Measurements from ENCODE around the gene AMER2.

The AMER2 gene

GRCh38 chr13:25210842-25211569 lies 38.9 kb upstream of the AMER2 start:
- no peak for TF ChIP-seq CTCF (conservative IDR thresholded peaks at IDR 0.05)
- no peak for TF ChIP-seq ZFX (IDR thresholded peaks at IDR 0.05)

DNA sequence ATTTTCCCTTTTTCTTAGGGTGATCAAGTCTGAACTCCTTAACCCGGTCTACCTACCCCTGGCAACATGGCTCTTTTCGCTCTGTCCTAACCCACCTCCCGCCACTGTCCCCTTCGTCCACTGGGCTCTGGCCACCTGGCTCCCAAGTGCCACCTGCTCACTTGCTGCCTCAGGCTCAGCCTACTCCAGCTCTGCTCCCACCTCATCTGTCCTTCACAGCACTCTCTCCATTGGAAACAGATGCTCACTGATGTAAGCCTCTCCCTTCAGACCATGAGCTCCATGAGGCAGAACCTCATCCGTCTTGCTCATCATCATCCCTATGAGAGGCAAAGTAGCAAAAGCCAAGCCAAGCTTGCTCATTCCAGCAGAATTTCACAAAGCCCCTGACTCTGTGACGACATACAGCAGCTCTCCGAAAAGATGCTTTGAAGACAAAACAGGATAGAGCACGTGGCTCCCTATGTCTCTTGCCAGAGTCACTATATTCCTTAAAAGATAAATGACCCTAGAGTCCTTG lies 35.3 kb upstream of the AMER2 start:
- no peak overlapping the region for H3K27ac ChIP-seq
- TF ChIP-seq ZFX (IDR thresholded peaks at IDR 0.05), result no peak
- TF ChIP-seq CTCF (conservative IDR thresholded peaks at IDR 0.05), result no peak

More at GRCh38 chr13:25210842-25211569, 38.9 kb upstream of the AMER2 start:
- H3K27ac ChIP-seq, result no peak overlapping the region

GRCh38 chr13:25204863-25205262 lies 32.8 kb upstream of the AMER2 start:
- no peak for TF ChIP-seq CTCF (conservative IDR thresholded peaks at IDR 0.05)
- no peak for TF ChIP-seq ZFX (IDR thresholded peaks at IDR 0.05)

GRCh38 chr13:25203127-25203740 lies 31.1 kb upstream of the AMER2 start:
- H3K27ac ChIP-seq, result no peak overlapping the region
- no peak for TF ChIP-seq CTCF (conservative IDR thresholded peaks at IDR 0.05)
- TF ChIP-seq ZFX (IDR thresholded peaks at IDR 0.05), result no peak

More at GRCh38 chr13:25204863-25205262, 32.8 kb upstream of the AMER2 start:
- H3K27ac ChIP-seq, result no peak overlapping the region

DNA sequence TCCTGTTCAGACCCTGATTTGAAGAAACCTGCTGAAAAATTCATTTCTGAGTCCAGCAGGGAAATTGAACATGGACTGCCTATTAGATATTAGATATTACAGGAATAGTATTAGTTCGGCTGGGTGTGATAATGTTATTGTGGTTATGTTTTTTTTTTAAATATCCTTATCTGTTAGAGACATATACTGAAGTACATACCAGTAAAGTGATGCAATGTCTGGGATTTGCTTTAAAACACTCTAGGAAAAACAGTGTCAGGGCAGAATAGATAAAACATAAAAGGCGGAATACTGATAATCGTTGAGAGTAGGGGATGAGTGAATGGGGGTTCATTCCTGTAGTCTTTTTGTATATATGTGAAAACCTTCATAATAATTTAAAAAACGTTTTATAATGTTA lies 28.7 kb upstream of the AMER2 start:
- H3K27ac ChIP-seq, result no peak overlapping the region
- TF ChIP-seq ZFX (IDR thresholded peaks at IDR 0.05), result no peak
- no peak for TF ChIP-seq CTCF (conservative IDR thresholded peaks at IDR 0.05)

DNA sequence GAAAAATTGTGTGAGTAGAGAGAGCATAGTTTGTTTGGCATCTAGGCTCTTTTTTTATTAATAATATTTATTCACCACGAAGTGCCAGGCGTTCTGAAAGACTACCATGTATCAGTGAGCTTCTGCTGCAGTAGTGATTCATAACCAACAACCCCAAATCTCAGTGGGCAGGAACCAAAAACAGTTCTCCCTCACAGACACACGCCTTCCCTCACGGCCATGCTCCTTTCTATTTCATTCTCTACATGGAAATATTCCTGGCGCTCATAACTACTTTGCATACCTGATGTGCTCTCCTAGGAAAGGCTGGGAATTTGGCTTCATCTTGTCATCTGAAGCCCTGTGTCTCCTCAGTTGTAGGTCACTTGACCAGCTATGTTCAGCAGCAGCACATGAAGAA lies 26.6 kb upstream of the AMER2 start:
- H3K27ac ChIP-seq, result no peak overlapping the region

More for the DNA sequence above, 26.6 kb upstream of the AMER2 start:
- TF ChIP-seq CTCF (conservative IDR thresholded peaks at IDR 0.05) (no peak), ZFX (IDR thresholded peaks at IDR 0.05) (no peak)

All from C4-2B (cell line).